Natural killer cell (primary cell): ENCODE measurements around the gene JAKMIP1. TPM values are rescaled to one million over a fixed set of nuclear protein-coding genes. Genes with fewer than 3 reads are reported as not detected.

ENCODE experiments used
- ATAC-seq, 3 donors: fragments of 150-1000 bp in 2 of 3; fragments of 200-7000 bp in 1 of 3; cut with Tn5 transposase; 1 replicate in 1 of 3; 2 replicates in 2 of 3; pipeline ENCODE4 v1.10.0; 2021; ENCODE audit warnings: mild to moderate bottlenecking in 2 of 3, moderate library complexity in 2 of 3
- DNase-seq, 2 donors: peaks; one replicate each; pipeline versions ENCODE4 v3.0.0 to v3.0.0-alpha.2; 2013 to 2021; ENCODE audit warnings: mixed read lengths in 1 of 2
- H3K27ac ChIP-seq: one replicate; pipeline ENCODE4 v1.5.1; 2013; ENCODE audit warnings: mild to moderate bottlenecking, low read length
- H3K27me3 ChIP-seq: one replicate; pipeline ENCODE4 v1.6.1; 2013; ENCODE audit warnings: low read length; ENCODE audit not compliant: control insufficient read depth, insufficient read depth
- H3K36me3 ChIP-seq: one replicate; pipeline ENCODE4 v1.6.1; 2013; ENCODE audit warnings: low read length; ENCODE audit not compliant: control insufficient read depth, insufficient read depth
- H3K4me1 ChIP-seq: one replicate; pipeline ENCODE4 v1.6.1; 2013; ENCODE audit warnings: low read length; ENCODE audit not compliant: control insufficient read depth, insufficient read depth
- H3K4me3 ChIP-seq: one replicate; pipeline ENCODE4 v1.5.1; 2013; ENCODE audit warnings: low read length
- H3K9me3 ChIP-seq: one replicate; pipeline ENCODE4 v1.6.1; 2013; ENCODE audit warnings: low read length; ENCODE audit not compliant: control insufficient read depth, insufficient read depth
- H3K27ac Mint-ChIP-seq, 2 donors: one replicate each; pipeline ENCODE4 v1.8.0; 2022; ENCODE audit warnings: mild to moderate bottlenecking in 2 of 2, mixed read lengths in 2 of 2, moderate library complexity in 1 of 2
- H3K27me3 Mint-ChIP-seq, 2 donors: one replicate each; pipeline ENCODE4 v1.8.0; 2022; ENCODE audit warnings: low read depth in 2 of 2, mixed read lengths in 2 of 2
- H3K36me3 Mint-ChIP-seq: one replicate; pipeline ENCODE4 v1.8.0; 2022; ENCODE audit warnings: mixed read lengths
- H3K4me1 Mint-ChIP-seq, 2 donors: one replicate each; pipeline ENCODE4 v1.8.0; 2022; ENCODE audit warnings: mixed read lengths in 2 of 2
- H3K4me3 Mint-ChIP-seq: one replicate; pipeline ENCODE4 v1.8.0; 2022; ENCODE audit warnings: mild to moderate bottlenecking, moderate library complexity, mixed read lengths
- H3K9me3 Mint-ChIP-seq, 2 donors: one replicate each; pipeline ENCODE4 v1.8.0; 2022; ENCODE audit warnings: mixed read lengths in 2 of 2
- CTCF ChIP-seq: fragments of 200-600 bp; IDR thresholded peaks from one replicate; pipeline ENCODE4 v1.8.0; 2022; ENCODE audit warnings: antibody characterized with exemption
- WGBS: methylation state at CpG from one replicate; pipeline ENCODE4 v1.1.7; 2013; ENCODE audit warnings: missing lambda C conversion rate; ENCODE audit not compliant: insufficient coverage; 5-methylcytosine and 5-hydroxymethylcytosine counted together
- intact Hi-C: fragments of 100-400 bp; cut with micrococcal nuclease; formaldehyde crosslinking; loops from one replicate; pipeline ENCODE4 v1.14.2; 2022
- total RNA-seq, 4 donors: library from RNA; stranded (reverse); fragments of 120-200 nt in 1 of 4; gene quantifications; one replicate each; pipeline versions ENCODE4 v1.2.3 to v1.2.4, GENCODE V29; 2013 to 2022

Gene JAKMIP1
- total RNA-seq, 3 donors from 2014 or later (not counting 1 experiment from before 2014, with no cell fraction given): 8.8 to 21.8 (median 16.4) TPM

- H3K4me3 ChIP-seq: peak overlapping the region; percentile 31
- peak overlapping the region; percentile 76 to 96 for H3K27ac Mint-ChIP-seq
Observed at GRCh38 chr4:6198278-6198677, 2.1 kb downstream of the JAKMIP1 start.

GRCh38 chr4:6197433-6198174 lies 2.7 kb downstream of the JAKMIP1 start:
- no peak overlapping the region for H3K4me3 ChIP-seq

More at GRCh38 chr4:6198278-6198677, 2.1 kb downstream of the JAKMIP1 start:
- no peaks in the 10 kb centered on the region for H3K36me3 ChIP-seq
- ATAC-seq (peak; percentile 55 to 73 (median 63)), DNase-seq (peak; percentile 57 to 82)
- Mint-ChIP-seq H3K36me3 (no peaks in the 10 kb centered on the region), H3K4me3 (peak overlapping the region; percentile 79), H3K27me3 (peaks cover 13 to 28% of the 10 kb centered on the region in 2 donors), H3K9me3 (peaks cover 3 to 6% of the 10 kb centered on the region in 2 donors), H3K4me1 (peaks cover 25 to 47% of the 10 kb centered on the region in 2 donors)
- peaks cover 3% of the 10 kb centered on the region for H3K9me3 ChIP-seq
- WGBS: 32% methylated on average over 6 of the region's 6 CpGs
- intact Hi-C loops: loop anchor here (1.0 kb wide), 1 partner anchor 17 kb away; no protein-coding TSS in a partner anchor
- peaks cover 4% of the 10 kb centered on the region for H3K27me3 ChIP-seq
- H3K4me1 ChIP-seq: peaks cover 49% of the 10 kb centered on the region
- TF ChIP-seq CTCF: no peak
- peak overlapping the region; percentile 56 for H3K27ac ChIP-seq

GRCh38 chr4:6196871-6197270 lies 3.5 kb downstream of the JAKMIP1 start:
- Histone ChIP-seq H3K36me3 (no peaks in the 10 kb centered on the region), H3K4me3 (no peak overlapping the region), H3K27ac (no peak overlapping the region), H3K4me1 (peaks cover 47% of the 10 kb centered on the region), H3K9me3 (peaks cover 3% of the 10 kb centered on the region), H3K27me3 (peaks cover 4% of the 10 kb centered on the region)
- Mint-ChIP-seq H3K27me3 (peaks cover 13 to 28% of the 10 kb centered on the region in 2 donors), H3K36me3 (no peaks in the 10 kb centered on the region), H3K27ac (peak overlapping the region; percentile 76 to 96), H3K4me3 (peak overlapping the region; percentile 58), H3K9me3 (peaks cover 3 to 6% of the 10 kb centered on the region in 2 donors), H3K4me1 (peaks cover 25 to 50% of the 10 kb centered on the region in 2 donors)
- ATAC-seq (no peak), DNase-seq (no peak)
- WGBS: 92% methylated on average over 11 of the region's 11 CpGs
- TF ChIP-seq CTCF: no peak
- intact Hi-C loops: no loop called here

More at GRCh38 chr4:6197433-6198174, 2.7 kb downstream of the JAKMIP1 start:
- no peak for TF ChIP-seq CTCF
- Mint-ChIP-seq H3K4me3 (peak overlapping the region; percentile 79), H3K27me3 (peaks cover 13 to 28% of the 10 kb centered on the region in 2 donors), H3K36me3 (no peaks in the 10 kb centered on the region), H3K27ac (peak overlapping the region; percentile 76 to 96), H3K4me1 (peaks cover 25 to 49% of the 10 kb centered on the region in 2 donors), H3K9me3 (peaks cover 3 to 6% of the 10 kb centered on the region in 2 donors)
- H3K27ac ChIP-seq: peak overlapping the region; percentile 48
- peaks cover 49% of the 10 kb centered on the region for H3K4me1 ChIP-seq
- peak in 1 of 2 donors; percentile 18 for DNase-seq
- ATAC-seq: no peak
- no peaks in the 10 kb centered on the region for H3K36me3 ChIP-seq
- intact Hi-C loops: loop anchor here (1.0 kb wide), 1 partner anchor 16 kb away; no protein-coding TSS in a partner anchor
- H3K9me3 ChIP-seq: peaks cover 3% of the 10 kb centered on the region
- WGBS: 58% methylated on average over 8 of the region's 9 CpGs
- peaks cover 4% of the 10 kb centered on the region for H3K27me3 ChIP-seq
